NCI-H446 treated with DMSO at 0.1 percent for 48 hours (cell line): ENCODE data around the gene SEC31A.

Experiments used
- DNase-seq: peaks from one replicate; lab custom pipeline; 2025; lab: John Stamatoyannopoulos, UW

SEC31A gene

DNA sequence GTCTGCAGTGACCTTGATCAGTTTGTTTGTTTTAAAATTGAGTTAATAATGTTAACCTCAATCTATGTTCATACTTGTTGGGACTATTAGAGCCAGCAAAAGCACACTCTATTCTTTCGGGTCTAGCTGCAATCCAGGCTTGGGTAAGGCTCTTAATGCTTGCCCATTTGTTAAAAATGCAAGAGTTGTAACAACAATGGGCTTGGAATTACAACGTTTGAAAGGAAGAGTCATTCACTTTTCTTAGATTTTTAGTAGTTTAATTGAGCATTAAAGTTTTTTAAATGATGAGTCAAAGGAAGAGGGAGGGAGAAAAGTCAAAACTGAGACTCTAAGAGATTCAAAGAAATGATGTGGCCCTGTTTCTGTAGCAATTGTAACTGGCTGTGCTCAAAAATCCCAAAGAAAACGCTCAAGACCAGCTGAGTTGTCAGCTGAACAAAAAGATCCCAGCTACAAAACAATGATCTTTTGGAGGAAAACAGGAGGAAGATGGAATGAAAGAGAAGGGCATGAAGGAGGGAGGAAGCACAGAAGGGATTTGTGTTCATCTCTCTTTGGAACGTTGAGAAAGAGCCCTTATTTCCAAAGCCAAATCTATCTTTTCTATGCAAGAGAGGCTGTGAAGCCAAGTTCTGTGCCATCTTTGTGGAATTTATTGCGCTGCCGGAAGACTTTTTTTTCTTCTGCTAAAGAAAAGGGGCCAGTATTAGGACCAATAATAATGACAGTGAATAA, 97.9 kb downstream of the SEC31A start:
- DNase-seq = no peak

DNA sequence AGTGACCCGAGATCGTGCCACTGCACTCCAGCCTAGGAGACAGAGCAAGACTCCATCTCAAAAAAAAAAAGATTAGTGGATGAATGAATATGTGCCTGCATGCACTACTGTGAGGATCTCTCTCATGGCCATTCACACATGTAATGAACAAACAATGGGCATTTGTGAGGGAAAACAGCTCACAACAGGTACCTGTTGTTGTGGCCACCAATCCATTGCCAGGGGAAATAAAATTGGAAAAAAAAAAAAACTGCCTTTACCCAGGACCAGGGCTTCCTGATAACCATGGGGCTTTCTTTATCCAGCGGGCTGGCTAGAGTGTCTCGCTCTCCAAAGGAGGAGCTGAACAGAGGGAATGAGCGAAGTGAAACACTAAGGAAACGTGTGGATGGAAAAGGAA, 99.8 kb downstream of the SEC31A start:
- no peak for DNase-seq

DNA sequence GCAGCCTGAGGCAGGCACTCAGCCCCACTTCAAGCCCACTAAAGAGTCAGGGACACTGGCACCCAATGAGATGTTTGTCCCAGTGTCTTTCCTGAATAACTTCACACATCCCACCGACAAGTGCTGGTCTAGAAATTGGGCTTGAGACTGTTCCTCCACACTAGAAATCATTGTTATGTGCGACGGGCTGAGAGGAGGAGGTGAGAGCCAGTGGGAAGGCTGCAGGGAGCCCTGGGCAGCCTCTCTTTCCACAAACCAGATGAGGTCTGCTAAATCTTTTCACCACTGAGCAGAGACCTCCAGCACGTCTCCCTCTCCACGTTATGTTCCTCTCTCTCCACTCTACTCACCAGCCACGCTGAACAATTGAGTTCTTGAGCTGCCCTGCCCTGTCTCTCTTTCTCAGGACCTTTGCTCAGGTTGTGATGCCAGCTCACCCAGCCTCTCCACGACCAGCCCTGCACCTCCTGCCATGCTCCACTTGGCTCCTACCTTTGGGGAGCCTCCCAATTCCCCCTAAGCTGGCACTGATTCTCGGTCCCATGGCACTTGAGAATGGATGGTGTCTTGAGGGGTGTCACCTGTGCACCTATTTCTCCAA, 100.8 kb downstream of the SEC31A start:
- no peak for DNase-seq

DNA sequence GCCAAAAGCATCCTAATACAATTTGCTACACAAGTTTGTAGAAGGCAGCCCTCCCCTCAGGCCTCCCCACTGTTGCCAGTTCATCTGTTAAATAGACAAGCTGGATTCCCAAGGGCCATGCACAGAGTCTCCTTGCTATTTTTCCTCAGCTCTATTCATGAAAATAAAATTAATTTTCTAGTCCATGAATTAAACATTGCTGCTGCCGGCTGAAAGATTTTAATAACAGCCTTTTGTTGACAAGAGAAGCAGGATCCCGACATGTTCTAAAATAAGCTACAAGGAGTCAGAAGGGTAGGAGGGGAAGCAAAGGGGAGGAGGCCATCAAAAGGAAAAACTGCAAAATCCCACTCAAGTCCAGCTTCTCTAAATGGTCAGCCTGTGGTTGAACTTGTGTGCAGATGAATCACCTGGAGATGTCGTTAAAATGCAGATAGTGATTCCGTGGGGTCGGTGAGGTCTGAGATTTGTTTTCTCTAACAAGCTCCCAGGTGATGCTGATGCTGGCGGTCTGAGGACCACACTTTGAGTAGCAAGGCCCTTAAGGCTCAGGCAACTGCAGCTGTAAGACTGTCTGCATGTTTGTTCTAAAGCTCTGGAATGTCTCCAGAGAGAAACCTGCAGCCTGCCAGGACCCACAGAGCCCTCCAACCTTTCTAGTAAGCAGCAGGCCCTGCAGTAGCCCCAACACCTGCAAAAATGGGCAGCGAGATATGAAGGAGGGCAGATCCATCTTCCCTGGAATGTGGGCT, 101.8 kb downstream of the SEC31A start:
- DNase-seq = no peak

DNA sequence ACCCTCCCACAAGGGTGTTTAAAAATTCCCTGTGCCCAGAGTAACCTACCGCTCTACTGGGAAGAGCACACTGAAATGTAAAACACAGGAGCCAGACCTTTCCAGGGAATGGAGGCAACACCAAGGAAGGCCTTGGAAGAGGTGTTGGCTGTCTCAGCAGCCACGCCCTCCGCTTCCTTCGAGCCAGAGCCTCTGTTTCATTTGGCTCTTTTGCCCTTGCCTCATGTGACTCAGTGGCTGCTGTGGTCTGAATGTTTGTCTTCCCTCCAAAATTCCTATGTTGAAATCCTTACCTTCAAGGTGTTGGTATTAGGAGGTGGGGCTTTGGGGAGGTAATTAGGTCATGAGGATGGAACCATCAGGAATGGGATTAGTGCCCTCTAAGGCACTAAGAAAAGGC, 103.6 kb downstream of the SEC31A start:
- DNase-seq = no peak

DNA sequence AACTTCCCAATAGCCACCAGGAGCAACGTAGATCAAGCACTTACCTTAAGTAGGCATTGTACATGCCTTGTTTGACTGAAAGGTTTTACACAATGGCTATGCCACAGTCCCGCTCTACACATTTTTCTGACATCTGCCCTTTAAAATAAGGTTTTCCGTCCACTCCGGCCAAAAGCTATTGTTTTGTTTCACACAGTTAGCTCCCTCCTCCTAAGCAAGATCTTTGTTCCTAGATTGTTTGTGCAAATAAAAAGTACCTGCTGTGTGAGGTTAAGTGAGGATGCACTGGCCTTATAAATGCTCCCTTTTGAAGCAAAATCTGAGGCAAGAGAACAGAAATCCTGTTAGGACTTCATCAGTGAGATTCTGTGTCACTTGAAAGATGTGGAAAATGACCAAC, 104.1 kb downstream of the SEC31A start:
- no peak for DNase-seq

DNA sequence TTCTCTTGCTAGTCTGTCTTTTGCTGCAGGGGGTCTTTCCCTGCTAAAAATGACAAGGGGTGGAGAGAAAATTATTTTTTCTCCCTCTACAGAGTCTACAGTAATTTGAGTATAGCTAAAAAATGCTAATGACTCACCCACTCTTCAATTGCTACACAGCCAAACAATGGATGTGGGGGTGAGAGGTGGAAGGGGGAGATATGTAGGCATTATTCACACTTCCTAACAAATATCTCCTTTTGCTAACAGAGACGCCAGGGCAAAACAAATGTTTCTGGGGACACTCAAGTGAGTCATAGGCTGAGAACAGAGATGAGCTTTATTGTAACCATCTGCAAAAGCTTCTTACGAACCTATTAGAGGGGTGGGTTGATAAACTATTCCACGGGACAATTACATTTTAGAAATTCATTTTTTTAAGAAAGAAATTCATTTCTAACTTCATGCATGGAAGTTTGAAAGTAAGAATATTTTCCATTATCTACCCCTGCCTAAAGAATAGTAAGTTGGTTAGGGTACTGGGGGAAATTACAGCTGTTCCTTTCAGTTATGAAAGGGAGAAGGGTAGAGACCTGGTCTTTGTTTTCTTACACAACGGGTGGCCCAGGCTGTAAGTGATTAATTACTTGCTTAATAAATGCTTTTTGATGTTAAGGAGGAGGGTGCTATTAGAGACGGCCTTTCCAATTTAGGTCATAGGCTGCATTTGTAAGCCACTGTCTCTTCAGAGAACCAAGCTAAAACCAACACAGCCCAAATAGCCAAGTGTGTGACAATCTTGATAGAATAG, 105.1 kb downstream of the SEC31A start:
- no peak for DNase-seq

DNA sequence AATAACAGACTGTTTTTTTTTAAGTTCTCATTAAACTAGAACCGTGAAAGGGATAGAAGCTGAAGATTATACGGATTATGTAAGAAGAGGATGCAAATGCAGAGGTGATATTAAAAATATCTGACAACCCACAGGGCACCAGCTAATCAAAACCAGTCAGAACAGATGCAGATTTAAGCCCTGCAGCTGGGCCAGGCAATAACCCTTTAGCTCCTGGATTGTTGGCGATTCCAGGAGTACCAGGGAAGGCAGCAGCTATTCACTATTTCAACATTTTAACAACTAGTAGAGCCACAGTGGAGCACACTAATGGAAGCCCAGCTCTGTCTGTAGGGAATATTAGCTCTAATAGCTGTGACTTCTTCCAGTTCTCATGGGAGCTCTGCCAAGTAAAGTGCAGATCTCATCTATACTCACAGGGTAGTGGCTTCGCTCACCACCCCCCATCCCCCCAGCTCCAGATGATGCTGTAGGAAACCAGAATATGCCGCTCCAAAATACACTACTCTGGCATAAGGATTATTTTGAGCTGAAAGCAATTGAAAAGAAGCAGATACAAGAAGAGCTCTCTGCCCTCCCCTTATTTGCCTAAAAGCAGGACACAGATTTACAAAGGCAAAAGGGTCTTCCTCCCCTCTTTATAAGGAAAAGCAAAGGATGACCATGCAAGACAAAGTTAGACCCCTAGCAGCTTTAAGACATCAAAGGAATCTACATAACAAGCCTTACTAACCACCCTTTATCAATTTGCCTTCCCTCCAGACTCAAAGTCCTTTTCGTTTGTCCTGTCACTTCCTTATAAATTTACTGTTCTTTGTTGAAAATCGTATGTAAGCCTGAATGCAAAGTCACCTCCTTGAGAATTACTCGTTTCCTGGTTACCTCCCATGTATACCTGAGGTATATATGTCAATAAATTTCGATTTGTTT, 106.0 kb downstream of the SEC31A start:
- DNase-seq = no peak

DNA sequence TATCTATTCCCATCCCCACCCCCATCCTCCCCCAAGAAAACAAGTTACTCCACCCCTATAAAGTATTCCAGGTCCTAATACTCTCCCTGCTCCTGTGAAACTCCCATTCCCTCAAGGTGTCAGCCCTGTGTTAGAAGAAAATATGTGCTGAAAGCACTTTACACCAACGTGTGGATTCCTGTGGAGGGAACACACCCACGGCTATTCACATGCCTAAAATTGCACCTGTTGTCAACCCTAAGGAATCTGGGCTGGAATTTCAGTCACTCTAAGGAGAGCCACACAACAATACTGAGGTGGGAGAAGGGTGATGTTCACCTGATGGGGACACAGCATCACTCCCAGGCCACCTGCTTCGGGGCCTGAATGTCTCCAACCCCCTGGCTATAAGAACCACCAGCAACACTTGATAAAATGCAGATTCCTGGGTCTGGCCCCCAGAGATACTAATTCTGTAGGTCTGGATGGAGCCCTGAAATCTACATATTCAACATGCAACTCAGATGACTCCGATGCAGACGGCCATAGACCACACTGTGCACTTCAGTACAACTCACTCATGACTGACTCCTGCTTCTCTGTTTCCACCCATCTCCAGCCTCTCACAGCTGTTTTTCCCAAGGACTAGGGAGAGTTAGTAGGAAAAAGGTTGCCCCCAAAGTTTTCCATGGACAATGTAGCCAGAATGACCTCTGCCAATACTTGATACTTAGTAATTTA, 108.2 kb downstream of the SEC31A start:
- no peak for DNase-seq

DNA sequence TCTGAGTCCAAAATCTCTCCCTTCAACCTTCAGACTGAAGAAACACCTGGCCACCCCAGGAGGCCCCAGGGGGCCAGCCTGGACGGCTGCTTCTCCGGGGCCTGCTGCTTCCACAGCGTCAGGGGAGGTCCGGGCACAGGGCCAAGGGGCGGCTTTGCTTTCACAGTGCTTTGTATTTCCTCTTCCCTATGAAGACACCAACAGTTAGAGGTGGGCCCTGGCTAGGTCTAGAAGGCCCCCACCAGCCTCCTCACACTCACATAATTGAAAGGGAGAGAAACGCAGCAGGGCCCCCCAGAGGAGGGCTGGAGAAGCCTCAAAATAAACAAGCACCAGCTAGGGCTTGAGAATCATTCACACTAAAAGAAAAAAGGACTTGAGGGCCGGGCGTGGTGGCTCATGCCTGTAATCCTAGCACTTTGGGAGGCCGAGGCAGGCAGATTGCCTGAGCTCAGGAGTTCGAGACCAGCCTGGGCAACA, 110.2 kb downstream of the SEC31A start:
- peak; percentile 48 for DNase-seq

DNA sequence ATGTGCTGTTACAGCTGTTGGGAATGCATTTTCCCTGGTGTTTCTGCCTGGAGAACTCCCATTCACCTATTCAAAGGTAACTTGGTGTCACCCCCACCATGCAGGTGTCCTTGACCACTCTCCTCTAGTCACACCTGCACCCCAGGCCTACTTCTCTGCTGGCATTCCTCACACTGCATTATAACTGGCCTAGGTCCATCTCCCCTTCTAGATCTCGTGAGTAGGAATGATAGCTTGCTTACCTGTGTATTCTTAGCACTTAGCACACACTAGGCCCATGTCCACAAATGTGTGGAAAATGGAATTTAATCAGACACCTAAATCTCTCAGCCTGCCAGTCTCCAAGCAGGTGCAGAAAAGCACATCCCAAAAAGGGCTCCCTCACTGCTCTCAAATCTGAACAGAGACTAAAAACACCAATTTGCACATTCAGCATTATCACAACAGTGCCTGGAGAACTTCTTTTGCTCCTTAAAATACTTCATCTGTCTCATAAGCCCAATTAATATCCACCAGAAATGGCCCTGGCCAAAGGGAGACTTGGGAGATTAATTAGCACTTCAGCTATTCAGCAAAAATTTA, 110.7 kb downstream of the SEC31A start:
- no peak for DNase-seq

DNA sequence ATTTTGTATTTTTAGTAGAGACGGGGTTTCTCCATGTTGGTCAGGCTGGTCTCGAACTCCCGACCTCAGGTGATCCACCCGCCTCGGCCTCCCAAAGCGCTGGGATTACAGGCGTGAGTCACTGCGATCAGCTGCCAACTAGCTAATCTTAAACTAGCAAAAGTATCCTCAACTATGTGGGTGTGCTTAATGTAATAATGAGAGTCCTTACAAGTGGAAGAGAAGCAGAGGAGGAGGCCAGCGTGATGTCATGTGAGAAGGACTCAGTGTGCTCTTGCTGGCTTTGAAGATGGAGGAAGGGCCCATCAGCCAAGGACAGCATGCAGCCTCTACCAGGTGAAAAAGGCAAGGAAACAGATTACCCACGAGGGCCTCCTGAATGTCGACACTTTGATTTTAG, 111.9 kb downstream of the SEC31A start:
- no peak for DNase-seq

DNA sequence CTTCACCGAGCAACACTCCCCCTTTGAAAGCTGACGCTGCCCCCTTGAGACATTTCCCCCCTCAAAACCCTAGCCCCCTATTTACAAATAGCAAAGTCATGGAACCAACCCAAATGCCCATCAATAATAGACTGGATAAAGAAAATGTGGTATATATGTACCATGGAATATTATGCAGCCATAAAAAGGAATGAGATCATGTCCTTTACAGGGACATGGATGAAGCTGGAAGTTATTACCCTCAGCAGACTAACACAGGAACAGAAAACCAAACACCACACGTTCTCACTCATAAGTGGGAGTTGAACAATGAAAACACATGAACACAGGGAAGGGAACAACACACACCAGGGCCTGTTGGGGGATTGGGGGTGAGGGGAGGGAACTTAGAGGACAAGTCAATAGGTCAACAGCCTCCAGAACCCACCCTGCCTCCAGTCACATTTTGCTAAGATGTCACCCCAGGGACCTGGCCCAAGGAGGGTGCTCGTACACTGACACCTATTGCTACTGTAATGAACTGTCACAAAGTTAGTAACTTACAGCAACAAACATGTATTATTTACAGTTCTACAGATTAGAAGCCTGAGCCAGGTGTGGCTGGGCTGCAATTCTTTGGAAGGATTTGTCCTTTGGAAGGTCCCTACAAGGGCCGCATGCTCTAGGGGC, 113.0 kb downstream of the SEC31A start:
- DNase-seq = no peak

DNA sequence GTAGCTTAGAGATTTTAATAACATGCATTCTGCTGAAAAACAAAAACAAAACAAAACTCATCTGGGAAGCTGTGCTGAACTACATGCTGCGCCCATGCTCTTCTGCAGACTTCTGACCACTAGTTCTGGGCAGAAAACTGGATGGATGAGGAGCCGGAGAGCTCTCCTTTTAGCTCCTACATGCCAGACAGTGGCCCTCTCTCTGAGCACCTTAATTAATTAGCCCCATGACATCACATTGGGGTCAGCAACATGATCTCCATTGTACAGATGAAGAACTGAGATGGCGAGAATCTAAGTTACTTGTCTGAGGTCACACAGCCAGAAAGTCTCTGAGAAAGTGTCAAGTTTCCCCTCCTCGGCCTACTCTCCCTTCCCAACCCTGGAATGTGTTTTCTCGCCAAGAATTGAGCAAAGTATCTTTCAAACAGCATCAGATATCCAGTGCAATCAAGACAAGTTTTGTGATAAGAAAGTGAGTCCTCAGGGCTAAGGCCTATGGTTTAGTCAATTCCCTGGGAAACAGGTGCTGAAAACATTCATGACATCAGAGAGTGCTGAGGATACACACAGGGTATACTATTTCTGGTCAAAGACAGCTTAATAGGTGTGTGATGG, 113.9 kb downstream of the SEC31A start:
- DNase-seq = no peak

DNA sequence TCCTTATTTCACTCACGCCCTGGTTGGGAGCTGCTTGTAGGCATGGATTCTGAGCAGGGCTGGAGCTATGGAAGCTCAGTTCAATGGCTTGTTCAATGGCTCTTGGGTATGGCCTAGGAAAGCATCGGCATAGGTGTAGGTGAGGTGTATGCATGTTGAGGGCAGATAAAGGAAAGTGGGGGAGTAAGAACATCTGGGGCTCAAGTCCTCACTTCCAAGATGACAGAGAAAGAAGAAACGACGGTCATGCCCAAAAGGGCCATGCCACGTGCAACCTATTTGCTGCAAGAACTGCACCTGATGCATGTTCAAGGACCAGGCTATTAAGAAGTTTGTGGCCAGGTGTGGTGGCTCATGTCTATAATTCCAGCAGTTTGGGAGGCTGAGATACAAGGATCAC, 115.7 kb downstream of the SEC31A start:
- DNase-seq = no peak

DNA sequence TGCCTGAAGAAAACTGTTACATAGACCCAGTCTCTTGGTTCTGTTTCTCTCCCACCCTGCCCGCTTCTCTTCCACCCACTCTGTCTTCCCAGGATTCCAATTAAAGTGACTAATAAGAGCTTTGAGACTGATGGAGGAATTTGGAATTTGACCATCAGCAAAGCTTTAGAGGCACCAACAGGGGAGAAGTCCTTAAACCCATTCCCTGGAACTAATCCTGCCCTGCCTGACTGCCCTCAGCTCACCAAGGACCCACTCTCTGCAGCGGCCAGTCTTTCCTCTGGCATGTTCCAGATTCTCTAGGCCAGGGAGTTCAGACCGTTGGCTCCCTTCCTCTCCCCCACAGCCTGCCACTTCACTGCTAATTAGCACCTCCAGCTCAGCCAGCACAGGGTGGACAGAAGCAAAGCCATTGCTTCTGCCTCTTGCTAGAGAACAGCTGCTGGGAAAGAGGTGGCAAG, 116.2 kb downstream of the SEC31A start:
- no peak for DNase-seq

DNA sequence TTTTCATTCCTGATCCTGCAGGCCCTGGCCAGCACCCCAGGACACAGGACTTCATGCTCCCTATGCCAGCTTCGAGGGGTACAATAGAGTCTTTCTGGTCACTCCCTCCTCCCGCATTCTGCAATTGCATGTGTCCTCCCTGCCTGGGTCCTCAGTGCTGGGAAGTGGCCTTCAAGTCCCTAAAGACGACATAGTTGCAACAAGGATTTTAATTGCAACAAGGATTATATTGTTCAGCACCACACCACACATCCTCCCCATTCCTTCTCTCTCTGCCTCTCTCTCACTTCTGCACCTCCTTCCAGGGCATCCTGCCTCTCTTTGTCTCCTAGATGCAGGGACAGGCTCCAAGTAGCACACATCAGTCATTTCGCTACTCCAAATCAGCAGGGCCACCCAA, 117.9 kb downstream of the SEC31A start:
- no peak for DNase-seq

DNA sequence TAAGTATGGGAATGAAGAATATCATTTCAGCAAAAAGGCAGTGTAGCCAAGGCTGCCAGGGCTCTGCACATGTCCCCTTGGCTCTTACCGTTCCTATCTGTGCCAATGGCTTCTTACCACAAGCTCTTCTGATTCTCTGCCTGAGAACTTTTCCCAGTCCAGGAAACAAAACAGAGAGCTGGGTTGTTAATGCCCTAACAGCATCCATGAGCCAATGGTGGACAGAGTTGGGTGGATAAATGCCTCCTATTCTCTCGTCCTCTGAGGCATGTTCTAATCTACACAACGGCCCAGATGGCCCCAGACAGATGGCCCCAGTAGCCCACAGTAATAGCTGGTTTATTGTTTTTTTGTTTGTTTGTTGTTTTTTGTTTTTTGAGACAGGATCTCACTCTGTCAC, 120.3 kb downstream of the SEC31A start:
- DNase-seq = peak; percentile 73
